ENCODE data around the gene HSD17B14.
"Not testable (repeated sequence)": the region's sequence is repeated elsewhere in the genome, so short reads cannot be mapped to it uniquely, and the experiment has no call there.

HSD17B14 gene
- total RNA-seq, result 0.22 to 0.36 reads per million in 2 experiments

- DNase-seq (ENCODE audit: low read depth), result no peak
Measured at GRCh38 chr19:48836089-48837017, at the start of gene HSD17B14. TSS of gene HSD17B14 (minus strand) at chr19:48836491. CDS start at chr19:48836411, 80 bp downstream.

GRCh38 chr19:48883726-48884125 is 47.4 kb upstream of the HSD17B14 start:
- no peak for DNase-seq (ENCODE audit: low read depth)

DNA sequence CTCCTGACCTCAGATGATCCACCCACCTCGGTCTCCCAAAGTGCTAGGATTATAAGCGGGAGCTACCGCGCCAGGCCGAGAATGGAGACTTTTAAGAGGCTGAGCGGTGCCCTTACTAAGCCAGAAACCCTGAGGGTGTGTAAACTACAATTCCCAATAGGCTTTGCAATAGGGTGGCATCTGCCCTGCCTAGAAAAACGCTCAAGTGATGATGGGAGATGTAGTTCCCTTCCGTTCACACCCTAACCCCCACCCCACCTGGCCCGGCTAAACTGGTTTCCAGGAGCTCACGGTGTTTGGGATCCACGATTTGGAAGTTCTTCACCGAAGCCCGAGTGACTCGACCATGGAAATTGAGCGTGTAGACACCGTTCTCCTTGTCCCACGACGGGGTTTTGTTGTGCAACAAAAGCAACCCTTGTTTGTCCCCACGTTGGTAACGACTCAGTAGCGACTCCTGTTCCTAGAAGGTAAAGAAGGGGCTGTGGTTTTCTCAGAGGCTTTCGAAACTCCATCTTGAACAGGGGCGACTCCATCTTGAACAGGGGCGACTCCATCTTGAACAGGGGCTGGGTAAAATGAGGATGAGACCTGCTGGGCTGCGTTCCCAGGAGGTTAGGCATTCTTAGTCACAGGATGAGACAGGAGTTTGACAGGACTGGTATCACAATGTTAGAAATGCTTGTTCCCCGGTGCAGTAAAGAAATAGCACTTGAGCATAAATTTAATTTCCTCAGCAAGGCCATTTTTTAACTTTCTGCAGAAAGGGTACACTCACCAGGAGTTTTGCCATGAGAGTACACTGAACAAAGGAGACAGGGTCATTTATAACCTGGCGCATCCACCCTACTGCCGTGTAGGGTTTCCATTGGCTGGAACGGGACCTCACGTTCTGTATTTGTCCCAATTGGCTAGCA is 45.7 kb upstream of the HSD17B14 start:
- DNase-seq (ENCODE audit: low read depth), result no peak

- not testable (repeated sequence) for DNase-seq (ENCODE audit: low read depth)
Measured at GRCh38 chr19:48879696-48880095, 43.4 kb upstream of the HSD17B14 start.

DNA sequence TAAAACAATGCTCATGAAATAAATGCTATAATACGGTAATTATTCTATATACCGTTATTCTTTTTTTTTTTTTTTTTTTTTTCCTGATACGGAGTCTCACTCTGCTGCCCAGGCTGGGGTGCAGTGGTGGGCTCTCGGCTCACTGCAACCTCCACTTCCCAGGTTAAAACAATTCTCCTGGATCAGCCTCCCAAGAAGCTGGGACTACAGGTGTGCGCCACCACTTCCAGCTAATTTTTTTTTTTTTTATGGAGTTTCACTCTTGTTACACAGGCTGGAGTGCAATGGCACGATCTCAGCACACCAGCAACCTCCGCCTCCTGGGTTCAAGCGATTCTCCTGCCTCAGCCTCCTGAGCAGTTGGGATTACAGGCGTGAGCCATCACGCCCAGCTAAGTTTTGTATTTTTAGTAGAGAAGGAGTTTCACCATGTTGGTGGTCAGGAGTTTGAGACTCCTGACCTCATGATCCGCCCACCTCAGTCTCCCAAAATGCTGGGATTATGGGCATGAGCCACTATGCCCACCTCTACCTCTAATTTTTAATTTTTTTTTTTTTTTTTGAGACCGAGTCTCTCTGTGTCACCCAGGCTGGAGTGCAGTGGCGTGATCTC is 42.8 kb upstream of the HSD17B14 start:
- DNase-seq (ENCODE audit: low read depth), result no peak

- DNase-seq (ENCODE audit: low read depth), result no peak
Measured at GRCh38 chr19:48878196-48879024, 42.1 kb upstream of the HSD17B14 start.

DNA sequence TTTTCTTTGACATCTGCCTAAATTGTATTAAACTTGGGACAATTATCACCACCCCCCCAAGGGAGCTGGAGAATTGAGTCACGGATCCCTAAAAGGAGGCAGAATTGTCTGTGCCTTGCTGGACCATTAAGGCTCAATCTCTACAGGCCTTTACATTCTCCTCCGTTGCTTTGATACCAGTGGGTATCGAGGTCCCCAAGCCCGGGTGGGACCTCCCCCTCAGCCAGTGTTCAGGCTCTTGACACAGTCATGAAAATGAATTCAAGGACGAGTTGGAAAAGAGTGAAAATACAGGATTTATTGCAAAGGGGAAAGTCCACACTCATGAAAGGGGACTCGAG is 41.5 kb upstream of the HSD17B14 start:
- no peak for DNase-seq (ENCODE audit: low read depth)

DNA sequence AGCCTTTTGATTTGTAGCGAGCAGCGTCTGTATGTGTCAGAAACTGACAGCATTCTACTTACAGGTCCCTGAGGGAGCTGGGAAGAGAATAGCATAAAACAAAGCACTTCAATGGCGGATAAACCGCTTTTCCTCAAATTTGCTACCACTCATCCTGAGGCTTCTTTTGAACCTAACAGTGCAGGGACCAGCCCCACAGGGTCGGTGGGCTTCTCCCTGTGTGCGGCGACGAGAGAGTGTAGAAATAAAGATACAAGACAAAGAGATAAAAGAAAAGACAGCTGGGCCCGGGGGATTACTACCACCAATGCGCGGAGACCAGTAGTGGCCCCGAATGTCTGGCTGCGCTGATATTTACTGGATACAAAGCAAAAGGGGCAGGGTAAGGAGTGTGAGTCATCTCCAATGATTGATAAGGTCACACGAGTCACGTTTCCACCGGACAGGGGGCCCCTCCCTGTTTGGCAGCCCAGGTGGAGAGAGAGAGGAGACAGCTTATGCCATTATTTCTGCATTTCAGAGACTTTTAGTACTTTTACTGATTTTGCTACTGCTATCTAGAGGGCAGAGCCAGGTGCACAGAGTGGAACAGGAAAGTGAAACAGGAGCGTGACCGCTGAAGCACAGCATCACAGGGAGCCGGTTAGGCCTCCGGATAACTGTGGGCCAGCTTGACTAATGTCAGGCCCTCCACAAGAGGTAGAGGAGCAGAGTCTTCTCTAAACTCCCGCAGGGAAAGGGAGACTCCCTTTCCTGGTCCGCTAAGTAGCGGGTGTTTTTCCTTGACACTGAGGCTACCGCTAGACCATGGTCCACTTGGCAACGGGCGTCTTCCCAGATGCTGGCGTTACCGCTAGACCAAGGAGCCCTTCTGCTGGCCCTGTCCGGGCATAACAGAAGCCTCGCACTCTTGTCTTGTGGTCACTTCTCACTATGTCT is 40.0 kb upstream of the HSD17B14 start:
- peak; percentile 37 for DNase-seq (ENCODE audit: low read depth)

DNA sequence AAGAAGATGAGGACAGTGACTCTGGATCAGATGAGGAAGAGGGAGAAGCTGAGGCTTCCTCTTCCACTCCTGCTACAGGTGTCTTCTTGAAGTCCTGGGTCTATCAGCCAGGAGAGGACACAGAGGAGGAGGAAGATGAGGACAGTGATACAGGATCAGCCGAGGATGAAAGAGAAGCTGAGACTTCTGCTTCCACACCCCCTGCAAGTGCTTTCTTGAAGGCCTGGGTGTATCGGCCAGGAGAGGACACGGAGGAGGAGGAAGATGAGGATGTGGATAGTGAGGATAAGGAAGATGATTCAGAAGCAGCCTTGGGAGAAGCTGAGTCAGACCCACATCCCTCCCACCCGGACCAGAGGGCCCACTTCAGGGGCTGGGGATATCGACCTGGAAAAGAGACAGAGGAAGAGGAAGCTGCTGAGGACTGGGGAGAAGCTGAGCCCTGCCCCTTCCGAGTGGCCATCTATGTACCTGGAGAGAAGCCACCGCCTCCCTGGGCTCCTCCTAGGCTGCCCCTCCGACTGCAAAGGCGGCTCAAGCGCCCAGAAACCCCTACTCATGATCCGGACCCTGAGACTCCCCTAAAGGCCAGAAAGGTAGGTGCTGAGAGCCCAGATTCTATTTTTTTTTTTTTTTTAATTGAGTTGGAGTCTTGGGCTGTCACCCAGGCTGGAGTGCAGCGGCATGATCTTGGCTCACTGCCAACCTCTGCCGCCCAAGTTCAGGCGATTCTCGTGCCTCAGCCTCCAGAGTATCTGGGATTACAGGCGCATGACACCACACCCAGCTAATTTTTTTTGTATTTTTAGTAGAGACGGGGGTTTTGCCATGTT is 38.2 kb upstream of the HSD17B14 start:
- peak; percentile 65 for DNase-seq (ENCODE audit: low read depth)

GRCh38 chr19:48873476-48874302 is 37.4 kb upstream of the HSD17B14 start:
- DNase-seq (ENCODE audit: low read depth), result no peak

DNA sequence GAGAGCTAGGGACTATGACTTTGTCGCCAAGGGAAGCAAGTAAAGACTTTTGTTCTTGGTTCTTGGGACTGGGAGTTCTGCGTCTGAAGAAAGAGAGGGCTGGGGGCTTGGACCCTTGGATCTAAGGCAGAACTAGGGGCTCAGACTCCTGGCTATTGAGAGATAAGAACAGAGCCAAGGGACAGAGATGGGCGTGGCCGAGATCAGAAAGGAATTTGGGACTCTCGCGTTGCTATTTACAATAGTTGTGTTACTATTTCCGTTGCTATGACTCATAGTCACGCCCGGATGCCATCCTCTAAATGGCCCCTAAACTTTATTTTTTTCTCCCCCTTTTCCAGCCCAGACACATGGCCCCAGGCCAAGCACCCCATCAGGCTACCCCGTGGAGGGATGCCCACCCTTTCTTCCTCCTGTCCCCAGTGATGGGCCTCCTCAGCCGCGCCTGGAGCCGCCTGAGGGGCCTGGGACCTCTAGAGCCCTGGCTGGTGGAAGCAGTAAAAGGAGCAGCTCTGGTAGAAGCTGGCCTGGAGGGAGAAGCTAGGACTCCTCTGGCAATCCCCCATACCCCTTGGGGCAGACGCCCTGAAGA is 36.7 kb upstream of the HSD17B14 start:
- peak; percentile 72 for DNase-seq (ENCODE audit: low read depth)

DNA sequence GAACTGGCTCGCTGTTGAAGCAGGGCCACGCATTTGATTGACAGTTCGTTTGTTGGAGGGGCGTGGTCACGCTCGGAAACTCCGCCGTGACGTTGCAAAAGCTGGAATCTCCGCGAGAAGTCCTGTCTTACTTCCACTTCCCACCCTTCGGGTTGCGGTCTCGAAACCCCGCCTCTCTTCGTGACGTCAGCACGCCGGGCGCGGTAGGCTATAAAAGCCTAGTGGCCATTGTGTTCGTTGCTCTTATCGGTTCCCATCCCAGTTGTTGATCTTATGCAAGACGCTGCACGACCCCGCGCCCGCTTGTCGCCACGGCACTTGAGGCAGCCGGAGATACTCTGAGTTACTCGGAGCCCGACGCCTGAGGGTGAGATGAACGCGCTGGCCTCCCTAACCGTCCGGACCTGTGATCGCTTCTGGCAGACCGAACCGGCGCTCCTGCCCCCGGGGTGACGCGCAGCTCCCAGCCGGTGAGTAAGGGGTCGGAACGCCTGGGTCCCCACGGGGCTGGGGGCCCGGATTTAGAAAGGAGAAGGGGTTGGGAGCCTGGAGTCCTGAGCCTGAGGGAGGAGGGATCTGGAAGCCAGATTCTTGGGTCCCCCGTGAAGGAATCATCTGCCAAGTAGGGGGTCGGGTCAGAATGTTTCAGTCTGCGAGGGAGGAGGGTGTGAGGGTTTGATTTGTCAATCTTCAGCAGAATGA is 36.0 kb upstream of the HSD17B14 start, which contains the start of gene PPP1R15A:
Gene PPP1R15A, plus strand, starts transcription at position 240 of the 702 bp plus-strand sequence. CDS start 813 bp downstream, outside the sequence.
- DNase-seq (ENCODE audit: low read depth), result peak; percentile 97

DNA sequence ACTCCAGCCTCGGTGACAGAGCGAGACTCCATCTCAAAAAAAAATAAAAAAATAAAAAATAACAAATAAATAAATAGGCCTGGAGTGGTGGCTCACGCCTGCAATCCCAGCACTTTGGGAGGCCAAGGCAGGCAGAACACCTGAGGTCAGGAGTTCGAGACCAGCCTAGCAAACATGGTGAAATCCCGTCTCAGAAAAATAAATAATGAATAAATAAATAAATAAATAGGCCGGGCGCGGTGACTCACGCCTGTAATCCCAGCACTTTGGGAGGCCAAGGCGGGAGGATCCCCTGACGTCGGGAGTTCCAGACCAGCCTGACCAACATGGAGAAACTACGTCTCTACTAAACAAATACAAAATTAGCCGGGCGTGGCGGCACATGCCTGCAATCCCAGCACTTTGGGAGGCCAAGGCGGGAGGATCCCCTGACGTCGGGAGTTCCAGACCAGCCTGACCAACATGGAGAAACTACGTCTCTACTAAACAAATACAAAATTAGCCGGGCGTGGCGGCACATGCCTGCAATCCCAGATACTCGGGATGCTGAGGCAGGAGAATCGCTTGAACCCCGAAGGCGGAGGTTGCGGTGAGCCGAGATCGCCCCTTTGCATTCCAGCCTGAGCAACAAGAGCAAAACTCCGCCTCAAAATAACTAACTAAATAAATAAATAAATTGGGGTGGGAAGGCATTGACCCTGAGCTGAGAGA is 35.3 kb upstream of the HSD17B14 start:
- not testable (repeated sequence) for DNase-seq (ENCODE audit: low read depth)

- no peak for DNase-seq (ENCODE audit: low read depth)
Measured at GRCh38 chr19:48870048-48870447, 33.8 kb upstream of the HSD17B14 start.

DNA sequence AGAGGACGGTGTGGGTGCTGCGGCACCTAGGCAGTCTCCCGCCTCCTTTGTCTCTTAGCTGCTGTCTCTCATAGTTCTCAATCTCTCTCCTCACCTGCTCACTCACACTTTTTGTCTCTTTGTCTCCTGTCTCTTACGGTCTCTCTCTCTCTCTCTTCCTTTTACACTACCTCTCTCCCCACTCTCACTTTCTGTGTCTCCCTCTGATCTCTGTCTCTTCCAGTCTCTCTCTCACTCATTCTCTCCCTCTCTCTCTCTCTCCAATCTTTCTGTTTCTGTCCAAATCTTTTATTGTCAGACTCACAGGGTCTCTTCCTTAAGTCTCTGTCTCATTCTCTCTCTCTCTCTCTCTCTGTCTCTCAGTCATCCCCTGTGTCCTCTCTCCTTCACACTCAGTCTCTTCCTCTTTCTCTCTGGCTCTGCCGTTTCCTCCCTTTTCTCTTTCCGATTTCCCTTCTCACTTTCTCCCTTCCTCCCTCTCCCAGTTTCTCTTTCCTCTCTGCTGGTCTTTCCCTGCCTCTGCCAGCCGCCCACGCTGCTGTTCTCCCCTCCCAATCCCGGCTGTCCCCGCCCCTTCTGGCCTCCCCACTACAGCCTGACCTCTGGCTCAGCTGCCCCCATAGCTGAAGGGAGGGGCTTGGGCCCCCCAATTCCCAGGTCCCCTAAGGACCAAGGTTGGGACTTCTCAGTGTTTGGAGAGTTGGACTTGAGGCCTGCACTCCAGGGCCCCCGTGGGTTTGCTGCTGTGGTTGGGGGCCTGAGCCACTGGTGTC is 32.0 kb upstream of the HSD17B14 start, which contains the start of gene PLEKHA4:
Gene PLEKHA4, minus strand, starts transcription at position 504 of the 773 bp plus-strand sequence. CDS start 997 bp downstream, outside the sequence.
- no peak for DNase-seq (ENCODE audit: low read depth)

- no peak for DNase-seq (ENCODE audit: low read depth)
Measured at GRCh38 chr19:48867746-48868113, 31.4 kb upstream of the HSD17B14 start.
